Mucosa of rectum (tissue), 2 donors: ENCODE data around the gene DNAH17.

Experiments used
- H3K27ac ChIP-seq, 2 donors: one replicate each; pipeline ENCODE4 v1.7.0; 2013; ENCODE audit warnings: inconsistent platforms in 2 of 2, low read depth in 2 of 2, low read length in 2 of 2
- H3K27me3 ChIP-seq, 2 donors: one replicate each; pipeline ENCODE4 v1.7.0; 2013; ENCODE audit warnings: low read length in 2 of 2; ENCODE audit not compliant: control insufficient read depth in 2 of 2, insufficient read depth in 2 of 2
- H3K36me3 ChIP-seq, 2 donors: one replicate each; pipeline ENCODE4 v1.7.0; 2013; ENCODE audit warnings: low read length in 2 of 2; ENCODE audit not compliant: control insufficient read depth in 2 of 2, insufficient read depth in 2 of 2
- H3K4me1 ChIP-seq, 2 donors: one replicate each; pipeline ENCODE4 v1.7.0; 2013; ENCODE audit warnings: low read length in 2 of 2, mild to moderate bottlenecking in 1 of 2; ENCODE audit not compliant: control insufficient read depth in 2 of 2, insufficient read depth in 2 of 2
- H3K4me3 ChIP-seq, 2 donors: one replicate each; pipeline ENCODE4 v1.7.0; 2013; ENCODE audit warnings: low read length in 2 of 2
- H3K9ac ChIP-seq, 2 donors: one replicate each; pipeline ENCODE4 v1.7.0; 2013; ENCODE audit warnings: low read length in 2 of 2, low read depth in 1 of 2, mild to moderate bottlenecking in 1 of 2
- H3K9me3 ChIP-seq, 2 donors: one replicate each; pipeline ENCODE4 v1.7.0; 2013; ENCODE audit warnings: low read length in 2 of 2; ENCODE audit not compliant: control insufficient read depth in 2 of 2
- donor health status: healthy.
- donor health status: Normal muscosa, but diverticular disease.

The DNAH17 gene

DNA sequence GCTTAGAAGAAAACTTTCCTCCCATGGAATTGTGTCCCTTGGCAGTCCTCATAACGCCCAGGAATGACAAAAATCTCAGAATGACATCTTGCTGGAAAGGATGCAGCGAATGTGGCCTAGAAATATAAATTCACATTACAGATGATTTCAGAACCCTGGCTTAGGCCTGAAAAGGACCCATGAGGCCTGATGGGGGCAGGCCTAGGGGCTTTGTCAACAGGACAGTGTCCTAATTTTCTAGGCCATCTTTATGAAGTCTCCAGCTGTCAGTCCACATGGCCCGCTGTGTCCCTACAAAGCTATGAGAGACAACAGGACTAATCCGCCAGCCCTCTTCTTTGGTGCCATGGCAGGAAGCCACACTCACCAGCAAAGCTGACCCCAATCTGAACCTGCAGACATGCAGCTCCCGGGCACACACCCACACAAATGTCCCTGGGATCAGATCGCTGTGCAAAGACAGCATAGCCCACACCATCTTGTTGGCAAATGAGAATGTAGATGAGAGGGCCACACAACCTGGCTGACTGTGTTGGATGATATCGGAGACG lies 40.4 kb upstream of the DNAH17 start:
- Histone ChIP-seq H3K9ac (no peak overlapping the region), H3K36me3 (no peaks in the 10 kb centered on the region), H3K4me1 (no peaks in the 10 kb centered on the region), H3K27me3 (no peaks in the 10 kb centered on the region), H3K9me3 (no peaks in the 10 kb centered on the region), H3K27ac (no peak overlapping the region), H3K4me3 (no peak overlapping the region)

DNA sequence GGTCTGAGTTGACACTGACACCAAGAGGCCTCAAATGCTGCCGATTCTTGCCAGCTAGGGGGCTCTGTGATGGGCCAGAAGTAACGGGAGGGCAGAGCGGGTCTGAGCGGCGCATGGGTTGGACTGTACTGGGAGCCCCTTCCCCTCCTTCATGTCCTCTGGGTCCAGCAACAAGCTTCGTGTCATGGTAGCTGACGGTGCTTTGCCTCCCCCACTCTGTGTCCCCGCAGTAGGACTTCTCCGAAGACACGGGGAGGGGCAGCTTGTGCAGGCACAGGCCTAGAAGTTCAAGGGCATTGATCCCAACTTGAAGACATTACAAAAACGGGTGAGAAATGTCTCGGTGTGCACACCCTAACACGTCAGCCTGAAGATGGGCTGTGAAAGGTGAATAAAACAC lies 39.8 kb upstream of the DNAH17 start:
- no peaks in the 10 kb centered on the region for H3K27me3 ChIP-seq
- no peaks in the 10 kb centered on the region for H3K9me3 ChIP-seq
- H3K36me3 ChIP-seq: no peaks in the 10 kb centered on the region
- H3K4me1 ChIP-seq: no peaks in the 10 kb centered on the region
- H3K4me3 ChIP-seq: no peak overlapping the region
- H3K27ac ChIP-seq: no peak overlapping the region
- no peak overlapping the region for H3K9ac ChIP-seq

DNA sequence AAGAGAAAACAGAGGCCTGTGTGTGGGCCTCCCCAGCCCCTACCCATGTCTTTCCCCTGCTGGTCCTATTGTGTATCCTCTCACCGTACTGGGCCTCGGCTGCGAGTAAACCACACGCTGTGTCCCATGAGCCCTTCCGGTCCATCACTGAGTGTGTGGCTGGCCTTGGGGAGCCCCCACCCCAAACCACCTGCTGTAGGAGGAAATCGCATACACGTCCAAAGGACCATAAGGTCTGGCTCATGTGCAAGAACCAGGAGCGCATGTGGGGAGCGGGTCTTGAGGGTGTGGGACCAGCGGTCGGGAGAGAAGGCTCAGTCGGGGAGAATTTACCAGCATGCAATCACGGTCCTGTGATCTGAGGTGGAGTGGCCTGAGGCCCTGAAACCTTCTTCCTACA lies 38.4 kb upstream of the DNAH17 start:
- Histone ChIP-seq H3K4me3 (no peak overlapping the region), H3K27me3 (no peaks in the 10 kb centered on the region), H3K9me3 (no peaks in the 10 kb centered on the region), H3K4me1 (no peaks in the 10 kb centered on the region), H3K9ac (no peak overlapping the region), H3K36me3 (no peaks in the 10 kb centered on the region), H3K27ac (no peak overlapping the region)

DNA sequence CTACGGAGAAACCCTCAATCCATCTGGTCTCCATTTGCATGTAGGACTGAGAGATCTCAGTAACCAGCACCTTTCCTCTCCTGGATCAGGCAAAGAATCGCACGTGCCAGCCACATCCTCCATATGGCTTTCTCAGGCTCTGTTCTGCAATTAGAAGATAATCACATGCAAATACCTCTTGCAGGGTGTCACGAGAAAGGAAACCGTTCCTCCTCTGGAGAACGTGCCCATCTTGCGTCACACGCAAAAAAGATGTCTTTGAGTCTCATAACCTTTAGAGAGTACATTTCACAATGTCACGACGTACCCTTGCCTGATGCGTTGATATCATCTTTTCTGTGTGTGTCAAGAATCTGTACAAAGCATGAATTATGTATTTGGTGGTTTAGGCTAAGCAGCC lies 36.2 kb upstream of the DNAH17 start:
- Histone ChIP-seq H3K4me1 (no peaks in the 10 kb centered on the region), H3K27ac (no peak overlapping the region), H3K4me3 (no peak overlapping the region), H3K36me3 (no peaks in the 10 kb centered on the region), H3K9me3 (no peaks in the 10 kb centered on the region), H3K27me3 (no peaks in the 10 kb centered on the region), H3K9ac (no peak overlapping the region)

DNA sequence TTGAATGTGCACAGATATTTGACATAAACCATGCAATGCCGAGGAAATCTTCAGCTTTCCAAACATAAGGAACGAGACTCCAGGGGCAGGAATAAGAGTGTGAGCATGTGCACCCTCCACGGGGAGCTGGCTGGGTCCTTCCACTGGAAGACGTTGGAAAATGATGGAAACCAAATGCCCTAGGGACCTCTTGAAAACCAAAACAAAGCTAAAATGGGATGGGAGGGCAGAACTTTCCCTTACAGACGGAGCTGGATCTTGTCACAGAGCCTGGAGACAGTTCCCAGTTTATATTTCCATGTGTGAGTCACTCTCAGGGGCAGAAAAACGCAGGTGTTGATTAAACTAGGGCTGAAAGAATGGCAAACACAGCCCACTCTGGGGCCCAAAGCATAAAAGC lies 34.4 kb upstream of the DNAH17 start:
- no peaks in the 10 kb centered on the region for H3K27me3 ChIP-seq
- H3K9ac ChIP-seq: no peak overlapping the region
- H3K9me3 ChIP-seq: no peaks in the 10 kb centered on the region
- H3K36me3 ChIP-seq: no peaks in the 10 kb centered on the region
- no peak overlapping the region for H3K27ac ChIP-seq
- no peaks in the 10 kb centered on the region for H3K4me1 ChIP-seq
- no peak overlapping the region for H3K4me3 ChIP-seq

DNA sequence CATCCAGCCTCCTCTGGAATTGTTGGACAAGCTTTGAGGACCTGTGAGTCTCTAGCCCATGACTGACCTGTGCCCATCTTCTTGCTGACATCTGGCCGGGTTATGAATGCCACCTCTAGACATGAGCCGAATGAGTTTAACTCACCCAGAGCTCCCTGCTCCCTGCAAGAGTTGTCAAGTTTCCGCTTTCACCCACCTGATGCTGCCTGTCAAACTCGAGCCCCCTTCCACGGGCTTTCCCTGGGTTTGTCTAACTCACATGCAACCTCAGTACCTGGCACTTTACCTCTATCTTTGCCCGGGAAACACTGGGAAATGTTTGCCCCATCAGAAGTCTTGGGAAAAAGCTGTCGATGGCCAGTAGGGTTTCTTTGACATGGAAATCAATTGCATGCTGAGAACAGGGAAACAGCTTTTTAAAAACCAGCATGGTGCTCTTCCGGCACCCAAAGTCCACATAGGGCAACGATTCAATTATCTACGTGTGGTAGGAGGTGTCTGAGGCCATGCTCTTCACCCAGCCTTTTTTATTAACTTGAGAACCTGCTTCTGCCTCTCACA lies 33.8 kb upstream of the DNAH17 start:
- no peak overlapping the region for H3K9ac ChIP-seq
- no peaks in the 10 kb centered on the region for H3K9me3 ChIP-seq
- H3K4me3 ChIP-seq: no peak overlapping the region
- H3K4me1 ChIP-seq: no peaks in the 10 kb centered on the region
- no peaks in the 10 kb centered on the region for H3K36me3 ChIP-seq
- H3K27me3 ChIP-seq: no peaks in the 10 kb centered on the region
- H3K27ac ChIP-seq: no peak overlapping the region

DNA sequence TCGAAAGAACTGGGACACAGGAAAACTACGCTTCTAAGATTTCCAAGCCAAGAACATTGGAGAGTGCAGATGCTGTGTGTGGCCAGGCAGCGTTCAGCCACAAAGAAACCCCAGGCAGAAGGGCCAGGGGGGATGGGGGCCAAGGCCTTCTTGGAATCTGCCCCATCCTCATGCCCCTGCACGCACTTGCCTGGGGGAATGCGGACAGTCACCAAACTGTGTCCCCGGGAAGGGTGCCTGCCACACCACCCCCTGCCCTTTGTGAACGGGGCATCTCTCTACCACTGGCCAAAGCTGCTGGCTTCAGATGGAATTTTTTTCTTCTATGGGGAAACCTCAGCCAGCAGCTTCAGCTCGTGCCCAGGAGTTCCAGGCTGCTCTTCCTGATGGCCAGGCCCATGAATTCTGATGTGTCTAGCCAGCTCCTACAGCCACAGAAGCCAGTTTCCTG lies 32.0 kb upstream of the DNAH17 start:
- no peaks in the 10 kb centered on the region for H3K27me3 ChIP-seq
- H3K27ac ChIP-seq: no peak overlapping the region
- no peaks in the 10 kb centered on the region for H3K36me3 ChIP-seq

DNA sequence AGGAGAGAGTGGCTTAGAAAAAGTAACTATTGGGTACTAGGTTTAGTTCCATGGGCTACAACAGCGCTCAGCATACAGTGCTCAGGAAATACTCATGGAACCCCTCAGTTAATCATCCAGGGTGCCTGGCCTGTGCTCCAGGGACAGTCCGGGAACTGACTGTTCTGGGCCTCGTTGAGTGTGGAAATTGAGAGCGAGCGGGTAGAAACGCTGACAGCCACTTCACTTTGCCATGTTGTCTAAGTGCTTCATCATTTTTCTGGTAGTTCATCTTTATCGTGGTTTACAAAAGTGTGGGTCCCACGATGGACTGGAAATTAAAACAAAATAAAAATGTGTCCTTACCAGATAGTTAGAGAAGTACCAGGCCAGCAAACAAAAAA lies 31.6 kb upstream of the DNAH17 start:
- H3K27ac ChIP-seq: no peak overlapping the region
- no peaks in the 10 kb centered on the region for H3K9me3 ChIP-seq
- no peaks in the 10 kb centered on the region for H3K27me3 ChIP-seq
- H3K4me1 ChIP-seq: peaks cover 0 to 6% of the 10 kb centered on the region in 2 donors
- no peaks in the 10 kb centered on the region for H3K36me3 ChIP-seq
- no peak overlapping the region for H3K4me3 ChIP-seq
- no peak overlapping the region for H3K9ac ChIP-seq

More for the DNA sequence above, 32.0 kb upstream of the DNAH17 start:
- no peak overlapping the region for H3K9ac ChIP-seq
- peaks cover 0 to 6% of the 10 kb centered on the region in 2 donors for H3K4me1 ChIP-seq
- H3K4me3 ChIP-seq: no peak overlapping the region
- no peaks in the 10 kb centered on the region for H3K9me3 ChIP-seq

DNA sequence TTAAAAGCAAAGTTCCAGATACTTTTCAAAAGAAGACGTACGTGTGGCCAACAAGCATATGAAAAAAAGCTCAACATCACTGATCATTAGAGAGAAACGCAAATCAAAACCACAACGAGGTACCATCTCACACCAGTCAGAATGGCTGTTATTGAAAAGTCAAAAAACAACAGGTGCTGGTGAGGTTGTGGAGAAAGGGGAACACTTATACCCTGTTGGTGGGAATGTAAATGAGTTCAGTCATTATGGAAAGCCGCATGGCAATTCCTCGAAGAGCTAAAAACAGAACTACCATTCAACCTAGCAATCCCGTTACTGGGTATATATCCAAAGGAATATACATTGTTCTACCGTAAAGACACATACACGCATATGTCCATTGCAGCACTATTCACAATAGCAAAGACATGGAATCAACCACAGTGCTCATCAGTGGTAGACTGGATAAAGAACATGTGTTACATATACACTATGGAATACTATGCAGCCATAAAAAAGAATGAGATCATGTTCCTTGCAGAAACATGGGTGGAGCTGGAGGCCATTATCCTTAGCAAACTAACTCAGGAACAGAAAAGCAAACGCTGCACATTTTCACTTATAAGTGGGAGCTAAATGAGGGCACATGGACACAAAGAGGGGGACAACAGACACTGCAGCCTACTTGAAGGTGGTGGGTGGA lies 31.1 kb upstream of the DNAH17 start:
- Histone ChIP-seq H3K4me1 (peaks cover 0 to 6% of the 10 kb centered on the region in 2 donors), H3K4me3 (no peak overlapping the region), H3K27me3 (no peaks in the 10 kb centered on the region), H3K9ac (no peak overlapping the region), H3K36me3 (no peaks in the 10 kb centered on the region), H3K9me3 (no peaks in the 10 kb centered on the region), H3K27ac (no peak overlapping the region)

DNA sequence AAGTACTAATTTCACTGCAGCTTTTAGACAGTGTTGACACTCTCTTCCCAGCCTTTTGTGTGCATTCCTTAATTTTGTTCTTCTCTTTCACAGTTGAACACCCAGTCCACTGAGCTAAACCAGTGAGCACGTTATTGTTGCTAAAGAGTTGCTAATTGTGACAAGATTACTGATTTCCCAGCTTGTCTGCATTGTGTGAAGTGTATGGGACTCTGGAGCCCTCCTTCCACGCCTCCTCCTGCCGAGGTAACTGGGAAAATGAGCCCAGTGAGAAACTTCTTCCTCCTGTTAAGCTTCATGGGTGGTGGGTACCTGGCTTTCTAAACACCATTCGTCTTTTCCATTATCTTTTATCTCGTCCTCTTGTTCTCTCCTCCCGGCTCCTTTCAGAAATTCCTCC lies 29.8 kb upstream of the DNAH17 start:
- Histone ChIP-seq H3K4me3 (no peak overlapping the region), H3K9ac (no peak overlapping the region), H3K9me3 (no peaks in the 10 kb centered on the region), H3K4me1 (peaks cover 0 to 6% of the 10 kb centered on the region in 2 donors), H3K27me3 (no peaks in the 10 kb centered on the region), H3K36me3 (no peaks in the 10 kb centered on the region), H3K27ac (no peak overlapping the region)
